DMS53 treated with DMSO at 0.1 percent for 48 hours (cell line): ENCODE results near the gene MYB.
"Not testable (repeated sequence)": the region's sequence is repeated elsewhere in the genome, so short reads cannot be mapped to it uniquely, and the experiment has no call there.

Source experiments
- DNase-seq: peaks from one replicate; lab custom pipeline; 2025; ENCODE audit not compliant: unreplicated experiment; lab: John Stamatoyannopoulos, UW

The MYB gene

DNA sequence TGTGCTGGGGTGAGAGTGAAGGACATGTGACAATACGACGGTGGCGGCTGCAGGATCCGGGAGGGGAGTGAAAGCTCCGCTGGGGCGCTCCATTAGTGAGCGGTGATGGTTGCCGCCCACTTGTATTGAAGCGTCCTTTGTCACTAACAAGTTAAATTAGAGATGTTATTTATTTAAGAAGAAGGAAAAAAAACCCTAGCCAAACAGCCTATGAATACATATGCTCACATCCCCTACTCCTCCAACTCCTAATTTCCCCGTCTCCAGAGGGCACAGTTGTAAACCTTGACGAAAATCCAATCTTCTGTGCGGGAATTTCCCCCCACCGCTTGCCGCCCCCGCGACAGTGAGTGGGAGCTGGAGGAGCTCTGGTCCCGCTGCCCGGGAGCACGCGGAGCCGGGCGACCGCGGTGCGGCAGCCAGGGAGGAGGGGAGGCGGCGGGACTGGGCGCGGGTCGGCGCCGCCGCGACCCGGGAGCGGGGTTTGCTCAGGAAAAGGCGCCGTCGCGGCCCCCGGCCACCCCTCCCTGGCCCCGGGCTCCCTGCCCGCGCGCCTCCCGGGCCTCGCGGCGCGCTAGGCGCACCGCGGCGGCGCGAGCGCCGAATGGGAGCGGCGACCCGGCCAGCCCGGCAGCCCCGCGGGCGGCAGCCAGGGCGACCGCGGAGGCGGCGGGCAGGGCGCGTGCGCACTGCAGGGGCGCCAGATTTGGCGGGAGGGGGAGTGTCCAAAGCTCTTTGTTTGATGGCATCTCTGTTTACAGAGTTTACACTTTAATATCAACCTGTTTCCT, at the start of gene MYB:
TSS of gene MYB (plus strand) at position 767 of the 791 bp plus-strand sequence. CDS start 206 bp downstream, outside the sequence.
- peak; percentile 36 for DNase-seq

DNA sequence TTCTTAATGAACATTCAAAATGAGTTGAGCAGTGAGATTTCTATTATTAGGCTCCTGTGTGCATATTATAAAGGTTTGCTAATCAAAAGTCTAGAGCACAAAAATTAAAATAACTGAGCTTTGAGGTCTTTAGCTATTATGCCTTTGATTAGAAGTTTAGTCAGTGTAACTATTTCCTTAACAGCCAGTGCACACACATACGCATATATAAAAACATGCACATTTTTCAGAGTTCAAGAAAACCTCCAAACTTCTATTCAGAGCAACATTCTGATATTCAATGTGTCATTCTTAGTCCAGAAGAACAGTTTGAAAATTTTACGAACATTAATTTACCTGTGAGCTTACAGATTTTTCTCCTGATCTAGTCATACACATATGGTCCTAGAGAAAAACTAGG, 48.3 kb upstream of the MYB start:
- no peak for DNase-seq

DNA sequence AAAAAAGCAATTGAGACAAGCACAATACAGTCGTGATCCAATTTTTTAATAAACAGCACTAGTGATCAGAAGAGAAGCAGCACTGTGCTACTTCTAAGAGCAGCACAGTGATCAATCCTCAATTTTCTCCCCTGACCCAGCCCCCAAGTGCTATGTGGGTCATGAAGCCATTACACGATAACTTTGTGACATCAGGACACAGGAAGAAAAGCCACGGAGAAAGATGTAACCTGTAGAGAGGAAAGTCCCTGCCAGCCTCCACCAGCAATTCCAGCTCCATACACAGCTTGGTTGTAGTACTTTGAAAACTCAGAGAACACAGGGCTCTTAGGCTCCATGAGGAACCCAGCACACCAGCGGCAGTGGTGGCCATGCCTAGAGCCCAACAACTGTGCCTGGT, 45.3 kb upstream of the MYB start:
- no peak for DNase-seq

GRCh38 chr6:135137826-135138225, 43.3 kb upstream of the MYB start:
- DNase-seq: no peak

DNA sequence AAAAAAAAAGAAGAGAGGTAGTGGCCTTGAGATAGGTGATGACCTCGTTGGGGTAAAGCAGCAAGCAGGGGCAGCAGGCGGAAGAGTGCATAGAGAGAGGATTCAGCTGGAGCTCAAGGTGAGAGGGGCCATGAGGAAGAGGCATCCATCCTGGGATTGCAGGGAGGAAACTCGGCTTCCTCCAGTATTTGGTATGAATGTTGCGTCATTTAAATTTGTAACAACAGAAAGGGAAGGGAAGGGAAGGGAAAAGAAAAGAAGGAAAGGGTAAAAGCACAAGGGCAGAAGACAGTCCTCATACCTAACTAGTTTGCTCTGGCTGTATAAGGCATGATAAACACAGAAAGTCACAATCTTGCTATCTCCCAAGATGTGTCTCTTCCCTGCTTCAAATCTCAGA, 39.9 kb upstream of the MYB start:
- DNase-seq: no peak

DNA sequence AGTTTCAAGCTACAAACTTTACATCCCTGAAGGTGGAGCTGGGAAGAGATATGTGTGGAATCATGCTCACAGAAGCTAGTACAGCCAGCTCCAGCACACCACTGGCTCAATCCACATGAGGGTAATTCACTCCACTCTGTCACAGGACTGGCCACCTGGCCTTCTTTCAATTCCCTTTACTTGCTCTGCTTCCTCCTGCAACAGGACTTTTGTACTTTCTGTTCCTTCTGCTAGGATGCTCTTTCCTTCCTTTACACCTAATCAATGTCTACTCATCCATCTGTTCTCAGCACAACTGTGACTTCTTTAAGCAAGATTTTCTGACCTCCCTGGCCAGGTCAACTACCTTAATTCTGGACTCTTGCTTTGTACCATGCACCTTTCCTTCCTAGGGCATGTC, 39.4 kb upstream of the MYB start:
- DNase-seq: no peak

- DNase-seq: not testable (repeated sequence)
These were observed 38.9 kb upstream of the MYB start for GRCh38 chr6:135142232-135142631.

GRCh38 chr6:135144673-135145062, 36.4 kb upstream of the MYB start:
- DNase-seq: no peak

DNA sequence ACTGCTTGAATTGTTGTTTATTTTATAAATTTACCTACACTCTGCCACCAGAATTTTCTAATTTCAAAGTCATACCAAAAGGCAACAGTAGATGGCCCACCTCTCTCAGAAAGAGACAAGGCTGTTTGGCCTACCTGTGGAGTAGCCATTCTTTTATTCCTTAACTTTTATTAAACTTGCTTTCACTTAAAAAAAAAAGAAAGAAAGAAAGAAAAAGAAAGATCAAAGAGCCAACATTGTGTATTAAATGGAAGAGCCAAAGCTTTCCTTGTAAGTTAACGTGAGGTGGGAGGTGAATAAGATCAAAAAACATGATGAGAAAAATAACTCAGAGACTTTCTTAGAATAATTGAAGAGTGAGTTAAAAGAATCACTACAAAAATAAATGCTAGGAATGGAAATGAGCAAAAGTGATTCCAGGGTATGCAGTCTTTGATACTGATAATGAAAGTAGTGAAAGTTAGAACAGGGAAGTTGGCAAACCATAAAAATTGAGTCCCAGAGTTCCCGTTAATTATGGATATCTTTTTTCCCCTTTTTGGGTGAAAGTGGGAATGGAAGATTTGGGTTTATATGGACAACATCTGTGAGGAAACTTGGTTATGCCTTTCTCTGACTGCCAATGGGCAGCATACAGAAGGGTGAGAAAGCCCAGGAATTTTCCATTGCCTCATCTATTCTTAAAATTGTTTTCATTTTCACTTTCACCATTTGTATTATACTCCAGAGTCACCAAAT, 35.9 kb upstream of the MYB start:
- DNase-seq: peak; percentile 13

GRCh38 chr6:135146162-135146934, 34.8 kb upstream of the MYB start:
- DNase-seq: no peak

- no peak for DNase-seq
These were observed 33.2 kb upstream of the MYB start for GRCh38 chr6:135147637-135148592.

DNA sequence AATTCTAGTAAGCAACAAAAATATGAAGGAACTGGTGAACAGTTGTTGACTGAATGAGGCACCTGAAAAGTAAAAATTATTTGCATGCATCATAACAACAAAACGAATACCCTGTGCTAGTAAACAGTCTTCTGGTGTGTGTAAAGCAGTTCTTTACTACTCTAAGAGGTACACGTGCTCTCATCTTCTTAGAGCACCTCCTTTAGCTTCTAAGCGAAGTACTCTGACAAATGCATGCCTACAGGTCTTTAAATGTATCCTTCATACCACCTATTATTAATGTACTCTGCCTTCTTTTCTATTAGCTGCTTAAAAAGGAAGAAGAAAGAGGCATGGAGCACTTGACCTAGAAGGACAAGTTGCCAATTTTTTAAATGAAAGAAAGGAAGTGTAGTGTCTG, 32.2 kb upstream of the MYB start:
- no peak for DNase-seq

DNA sequence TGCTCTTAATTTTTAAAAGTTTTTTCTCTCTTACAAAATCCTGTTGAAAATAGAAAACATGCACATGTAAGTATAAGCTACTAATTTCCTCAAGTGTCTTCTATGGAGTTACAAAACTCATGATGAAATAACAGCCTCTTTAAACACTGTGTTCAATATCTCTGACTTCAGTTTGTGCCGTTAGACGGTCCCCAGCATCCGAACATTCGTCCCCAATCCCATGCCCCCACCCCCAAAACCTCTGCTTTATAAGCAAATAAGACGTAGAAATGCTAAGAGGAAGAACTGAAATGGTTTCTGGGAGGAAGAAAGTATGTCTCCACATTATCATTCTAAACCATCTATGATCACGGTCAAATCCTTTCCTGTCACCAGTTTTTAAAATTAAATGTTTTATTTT, 31.7 kb upstream of the MYB start:
- no peak for DNase-seq

DNA sequence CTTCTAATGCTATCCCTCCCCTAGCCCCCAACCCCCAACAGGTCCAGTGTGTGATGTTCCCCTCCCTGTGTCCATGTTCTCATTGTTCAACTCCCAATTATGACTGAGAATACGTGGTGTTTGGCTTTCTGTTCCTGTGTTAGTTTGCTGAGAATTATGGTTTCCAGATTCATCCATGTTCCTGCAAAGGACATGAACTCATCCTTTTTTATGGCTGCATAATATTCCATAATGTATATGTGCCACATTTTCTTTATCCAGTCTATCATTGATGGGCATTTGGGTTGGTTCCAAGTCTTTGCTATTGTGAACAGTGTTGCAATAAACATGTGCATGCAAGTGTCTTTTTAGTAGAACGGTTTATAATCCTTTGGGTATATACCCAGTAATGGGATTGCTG, 30.6 kb upstream of the MYB start:
- DNase-seq: not testable (repeated sequence)

DNA sequence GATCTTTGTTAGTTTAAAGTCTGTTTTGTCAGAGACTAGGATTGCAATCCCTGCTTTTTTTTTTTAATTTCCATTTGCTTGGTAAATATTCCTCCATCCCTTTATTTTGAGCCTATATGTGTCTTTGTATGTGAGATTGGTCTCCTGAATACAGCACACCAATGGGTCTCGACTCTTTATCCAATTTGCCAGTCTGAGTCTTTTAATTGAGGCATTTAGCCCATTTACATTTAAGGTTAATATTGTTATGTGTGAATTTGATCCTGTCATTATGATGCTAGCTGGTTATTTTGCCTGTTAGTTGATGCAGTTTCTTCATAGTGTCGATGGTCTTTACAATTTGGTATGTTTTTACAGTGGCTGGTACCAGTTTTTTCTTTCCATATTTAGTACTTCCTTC, 27.0 kb upstream of the MYB start:
- not testable (repeated sequence) for DNase-seq

DNA sequence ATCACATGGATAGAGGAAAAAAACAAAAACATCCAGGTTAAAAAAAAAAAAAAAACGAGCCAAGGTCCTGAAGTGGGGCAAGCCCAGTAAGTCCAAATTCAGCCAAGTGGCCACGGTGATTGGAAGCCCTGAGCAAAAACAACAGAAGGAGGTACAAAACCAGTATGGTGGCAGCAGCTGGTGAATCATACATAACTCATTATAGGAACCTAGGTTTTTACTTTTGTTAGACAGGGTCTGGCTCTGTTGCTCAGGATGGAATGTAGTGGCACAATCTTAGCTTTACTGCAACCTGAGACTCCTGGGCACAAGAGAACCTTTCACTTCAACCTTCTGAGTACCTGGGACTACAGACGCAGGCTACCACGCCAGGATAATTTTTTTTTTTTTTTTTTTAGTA, 22.7 kb upstream of the MYB start:
- no peak for DNase-seq

DNA sequence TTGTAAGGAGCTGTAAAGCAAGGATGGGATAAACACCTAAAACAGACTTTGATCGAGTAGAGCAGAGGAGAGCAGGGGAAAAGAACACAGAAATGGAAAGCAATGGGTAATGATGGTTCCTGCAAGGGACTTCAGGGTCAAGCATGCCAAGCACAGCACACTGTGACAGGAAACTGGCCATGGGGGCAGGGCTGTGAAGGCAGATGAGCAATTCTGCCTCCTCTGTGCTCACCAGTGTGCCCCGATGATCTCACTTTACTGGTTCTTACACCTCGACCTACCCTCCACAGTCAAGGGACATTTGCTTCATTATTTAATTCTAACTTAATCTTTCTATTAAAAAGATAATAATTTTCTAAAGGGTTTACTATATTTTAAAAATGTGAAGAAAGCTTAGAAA, 21.6 kb upstream of the MYB start:
- DNase-seq: no peak

GRCh38 chr6:135161411-135162395, 19.4 kb upstream of the MYB start:
- DNase-seq: no peak

DNA sequence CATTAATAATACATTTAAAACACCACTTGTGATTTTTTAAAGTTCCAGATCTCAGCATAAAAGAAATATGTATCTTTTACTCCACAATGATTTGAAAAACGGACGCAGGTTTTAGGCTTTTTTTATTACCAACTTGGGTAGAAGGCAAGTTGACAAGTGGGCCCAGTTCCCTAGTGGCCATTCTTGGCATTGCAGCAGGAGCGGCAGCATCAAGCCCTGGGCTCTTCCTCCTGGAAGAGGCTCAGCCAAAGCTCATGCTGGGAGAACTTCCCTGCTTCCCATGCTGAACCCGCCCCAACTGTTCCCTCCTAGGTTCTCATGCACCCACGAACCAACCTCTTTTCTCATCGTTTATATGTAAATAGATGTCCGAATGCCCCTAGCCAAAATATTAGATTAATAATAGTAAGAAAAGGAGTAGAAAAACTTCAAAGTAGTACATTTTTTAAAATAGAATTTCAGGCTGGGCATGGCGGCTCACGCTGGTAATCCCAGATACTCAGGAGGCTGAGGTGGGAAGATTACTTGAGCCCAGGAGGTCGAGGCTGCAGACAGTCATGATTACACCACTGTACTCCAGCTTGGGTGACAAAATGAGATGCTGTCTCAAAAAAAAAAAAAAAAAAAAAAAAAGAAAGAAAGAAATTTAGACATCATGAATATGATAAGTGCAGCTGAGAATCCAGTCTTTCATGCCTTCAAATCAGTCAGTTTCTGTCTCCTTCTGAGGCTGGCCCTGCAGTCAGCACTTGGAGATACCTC, 18.2 kb upstream of the MYB start:
- peak; percentile 9 for DNase-seq
